22Rv1 (cell line): ENCODE data around the gene CX3CL1.
"Not testable (repeated sequence)": the region's sequence is repeated elsewhere in the genome, so short reads cannot be mapped to it uniquely, and the experiment has no call there.

Source experiments
- CTCF ChIP-seq: fragments of 450-650 bp; IDR thresholded peaks from 2 replicates; pipeline ENCODE4 v1.5.1; 2017; ENCODE audit warnings: mild to moderate bottlenecking
- ZFX ChIP-seq: fragments of 450-650 bp; IDR thresholded peaks from 2 replicates; pipeline ENCODE4 v1.6.1; 2017; ENCODE audit warnings: antibody characterized with exemption, borderline replicate concordance

DNA sequence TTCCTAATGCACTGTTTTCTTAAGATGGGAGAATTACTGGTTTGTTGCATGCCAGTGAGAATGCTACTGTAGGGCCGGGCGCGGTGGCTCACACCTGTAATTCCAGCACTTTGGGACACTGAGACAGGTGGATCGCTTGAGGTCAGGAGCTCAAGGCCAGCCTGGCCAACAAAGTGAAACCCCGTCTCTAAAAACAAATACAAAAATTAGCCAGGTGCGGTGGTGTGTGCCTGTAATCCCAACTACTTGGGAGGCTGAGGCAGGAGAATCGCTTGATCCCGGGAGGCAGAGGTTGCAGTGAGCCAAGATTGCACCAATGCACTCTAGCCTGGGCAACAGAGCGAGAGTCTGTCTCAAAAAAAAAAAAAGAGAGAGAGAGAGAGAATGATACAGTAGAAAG is 29.7 kb upstream of the CX3CL1 start:
- TF ChIP-seq CTCF, ZFX: not testable (repeated sequence)
